HG03571 (cell line): ENCODE data around the gene RAB3IP.
"Not testable (repeated sequence)": the region's sequence is repeated elsewhere in the genome, so short reads cannot be mapped to it uniquely, and the experiment has no call there.

Experiments
- ATAC-seq: cut with Tn5 transposase; IDR thresholded peaks from one replicate; pipeline ENCODE4 v1.9.1; 2021; ENCODE audit not compliant: unreplicated experiment

RAB3IP gene

GRCh38 chr12:69834576-69834975, 95.9 kb downstream of the RAB3IP start:
- no peak for ATAC-seq

GRCh38 chr12:69835081-69835480, 96.4 kb downstream of the RAB3IP start:
- no peak for ATAC-seq

- ATAC-seq = no peak
Measured at GRCh38 chr12:69836015-69836414, 97.4 kb downstream of the RAB3IP start.

GRCh38 chr12:69837191-69837590, 98.5 kb downstream of the RAB3IP start:
- no peak for ATAC-seq

GRCh38 chr12:69837657-69838415, 99.2 kb downstream of the RAB3IP start:
- no peak for ATAC-seq

GRCh38 chr12:69840727-69841126, 102.1 kb downstream of the RAB3IP start:
- no peak for ATAC-seq

- no peak for ATAC-seq
Measured at GRCh38 chr12:69843608-69844007, 104.9 kb downstream of the RAB3IP start.

- ATAC-seq = no peak
Measured at GRCh38 chr12:69844416-69844815, 105.8 kb downstream of the RAB3IP start.

GRCh38 chr12:69844836-69845235, 106.2 kb downstream of the RAB3IP start:
- no peak for ATAC-seq

- ATAC-seq = no peak
Measured at GRCh38 chr12:69846976-69847375, 108.3 kb downstream of the RAB3IP start.

- no peak for ATAC-seq
Measured at GRCh38 chr12:69851976-69852375, 113.3 kb downstream of the RAB3IP start.

GRCh38 chr12:69853176-69853961, 114.7 kb downstream of the RAB3IP start:
- ATAC-seq = not testable (repeated sequence)

- ATAC-seq = no peak
Measured at GRCh38 chr12:69866698-69867097, 128.0 kb downstream of the RAB3IP start.

GRCh38 chr12:69868695-69869094, 130.0 kb downstream of the RAB3IP start:
- ATAC-seq = no peak

- no peak for ATAC-seq
Measured at GRCh38 chr12:69872804-69873203, 134.1 kb downstream of the RAB3IP start.
